ENCODE data around the gene DNAJC2.

DNA sequence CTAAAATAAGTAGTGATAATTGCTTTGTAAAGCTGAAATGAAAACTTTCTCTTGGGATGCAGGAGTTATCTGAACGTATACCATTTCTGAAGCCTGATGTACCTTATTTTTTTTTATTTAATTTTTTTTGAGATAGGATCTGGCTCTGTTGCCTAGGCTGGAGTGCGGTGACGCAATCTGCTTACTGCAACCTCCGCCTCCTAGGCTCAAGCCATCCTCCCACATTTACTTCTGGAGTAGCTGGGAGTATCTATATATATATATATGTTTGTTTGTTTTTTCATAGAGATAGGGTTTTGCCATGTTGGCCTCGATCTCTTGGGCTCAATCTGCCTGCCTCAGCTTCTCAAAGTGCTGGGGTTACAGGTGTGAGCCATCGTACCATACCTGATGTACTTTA, 44.9 kb downstream of the DNAJC2 start:
- TF ChIP-seq, protein P1, sequence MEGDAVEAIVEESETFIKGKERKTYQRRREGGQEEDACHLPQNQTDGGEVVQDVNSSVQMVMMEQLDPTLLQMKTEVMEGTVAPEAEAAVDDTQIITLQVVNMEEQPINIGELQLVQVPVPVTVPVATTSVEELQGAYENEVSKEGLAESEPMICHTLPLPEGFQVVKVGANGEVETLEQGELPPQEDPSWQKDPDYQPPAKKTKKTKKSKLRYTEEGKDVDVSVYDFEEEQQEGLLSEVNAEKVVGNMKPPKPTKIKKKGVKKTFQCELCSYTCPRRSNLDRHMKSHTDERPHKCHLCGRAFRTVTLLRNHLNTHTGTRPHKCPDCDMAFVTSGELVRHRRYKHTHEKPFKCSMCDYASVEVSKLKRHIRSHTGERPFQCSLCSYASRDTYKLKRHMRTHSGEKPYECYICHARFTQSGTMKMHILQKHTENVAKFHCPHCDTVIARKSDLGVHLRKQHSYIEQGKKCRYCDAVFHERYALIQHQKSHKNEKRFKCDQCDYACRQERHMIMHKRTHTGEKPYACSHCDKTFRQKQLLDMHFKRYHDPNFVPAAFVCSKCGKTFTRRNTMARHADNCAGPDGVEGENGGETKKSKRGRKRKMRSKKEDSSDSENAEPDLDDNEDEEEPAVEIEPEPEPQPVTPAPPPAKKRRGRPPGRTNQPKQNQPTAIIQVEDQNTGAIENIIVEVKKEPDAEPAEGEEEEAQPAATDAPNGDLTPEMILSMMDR (IDR thresholded peaks at IDR 0.05) = no peak
- TF ChIP-seq EZH2 (IDR thresholded peaks at IDR 0.05) = no peak
